Measurements from ENCODE around the gene CACNA1H.

The CACNA1H gene

GRCh38 chr16:1143761-1144450, 9.0 kb upstream of the CACNA1H start:
- Histone ChIP-seq H3K36me3 (no peaks in the 10 kb centered on the region), H3K4me1 (no peaks in the 10 kb centered on the region), H3K4me3 (ENCODE audit: low read depth, low read length) (no peak overlapping the region), H3K9me3 (no peaks in the 10 kb centered on the region), H3K27me3 (no peaks in the 10 kb centered on the region)
- DNase-seq: no peak
- no peak for TF ChIP-seq CTCF (IDR thresholded peaks at IDR 0.05; ENCODE audit: low read depth, low read length)

GRCh38 chr16:1144476-1145382, 8.2 kb upstream of the CACNA1H start:
- no peak for DNase-seq
- TF ChIP-seq CTCF (IDR thresholded peaks at IDR 0.05; ENCODE audit: low read depth, low read length): no peak
- no peaks in the 10 kb centered on the region for H3K36me3 ChIP-seq
- H3K27me3 ChIP-seq: no peaks in the 10 kb centered on the region
- no peaks in the 10 kb centered on the region for H3K4me1 ChIP-seq
- no peaks in the 10 kb centered on the region for H3K9me3 ChIP-seq
- no peak overlapping the region for H3K4me3 ChIP-seq (ENCODE audit: low read depth, low read length)

GRCh38 chr16:1145383-1146100, 7.4 kb upstream of the CACNA1H start:
- H3K9me3 ChIP-seq: no peaks in the 10 kb centered on the region
- no peaks in the 10 kb centered on the region for H3K27me3 ChIP-seq
- no peaks in the 10 kb centered on the region for H3K36me3 ChIP-seq
- no peak overlapping the region for H3K4me3 ChIP-seq (ENCODE audit: low read depth, low read length)
- no peak for TF ChIP-seq CTCF (IDR thresholded peaks at IDR 0.05; ENCODE audit: low read depth, low read length)
- no peaks in the 10 kb centered on the region for H3K4me1 ChIP-seq
- no peak for DNase-seq

- Histone ChIP-seq H3K27me3 (no peaks in the 10 kb centered on the region), H3K36me3 (no peaks in the 10 kb centered on the region), H3K4me3 (ENCODE audit: low read depth, low read length) (no peak overlapping the region), H3K4me1 (no peaks in the 10 kb centered on the region), H3K9me3 (no peaks in the 10 kb centered on the region)
- DNase-seq: no peak
- TF ChIP-seq CTCF (IDR thresholded peaks at IDR 0.05; ENCODE audit: low read depth, low read length): no peak
Measured at GRCh38 chr16:1146409-1146808, 6.5 kb upstream of the CACNA1H start.

- TF ChIP-seq CTCF (IDR thresholded peaks at IDR 0.05; ENCODE audit: low read depth, low read length): no peak
- no peaks in the 10 kb centered on the region for H3K36me3 ChIP-seq
- DNase-seq: no peak
- H3K27me3 ChIP-seq: no peaks in the 10 kb centered on the region
- no peak overlapping the region for H3K4me3 ChIP-seq (ENCODE audit: low read depth, low read length)
- peaks cover 2% of the 10 kb centered on the region; the same call in 1 of the 2 replicates for H3K4me1 ChIP-seq
- no peaks in the 10 kb centered on the region for H3K9me3 ChIP-seq
Measured at GRCh38 chr16:1147027-1147426, 5.9 kb upstream of the CACNA1H start.

Data from BE2C (cell line).